Glutamatergic neuron (in vitro differentiated cells): ENCODE measurements around the gene ACSL5. TPM values are rescaled to one million over a fixed set of nuclear protein-coding genes. Genes with fewer than 3 reads are reported as not detected.

Source experiments
- DNase-seq: peaks from one replicate; pipeline ENCODE4 v3.0.0; 2022
- H3K27ac Mint-ChIP-seq: one replicate; pipeline ENCODE4 v1.8.0; 2020; ENCODE audit warnings: mild to moderate bottlenecking, mixed read lengths, inconsistent platforms; ENCODE audit not compliant: unreplicated experiment
- H3K27me3 Mint-ChIP-seq: one replicate; pipeline ENCODE4 v1.8.0; 2020; ENCODE audit warnings: mild to moderate bottlenecking, moderate library complexity, mixed read lengths, inconsistent platforms; ENCODE audit not compliant: unreplicated experiment
- H3K36me3 Mint-ChIP-seq: one replicate; pipeline ENCODE4 v1.8.0; 2020; ENCODE audit warnings: mild to moderate bottlenecking, mixed read lengths, inconsistent platforms; ENCODE audit not compliant: unreplicated experiment
- H3K4me1 Mint-ChIP-seq: one replicate; pipeline ENCODE4 v1.8.0; 2020; ENCODE audit warnings: mild to moderate bottlenecking, low read depth, mixed read lengths, inconsistent platforms; ENCODE audit not compliant: unreplicated experiment
- H3K4me3 Mint-ChIP-seq: one replicate; pipeline ENCODE4 v1.8.0; 2020; ENCODE audit warnings: mild to moderate bottlenecking, mixed read lengths, inconsistent platforms; ENCODE audit not compliant: unreplicated experiment
- H3K9me3 Mint-ChIP-seq: one replicate; pipeline ENCODE4 v1.8.0; 2020; ENCODE audit warnings: mild to moderate bottlenecking, moderate library complexity, mixed read lengths, inconsistent platforms; ENCODE audit not compliant: unreplicated experiment
- total RNA-seq: library from RNA; stranded (reverse); fragmentation: NEBNext Ultra II Directional; extraction: Animal tissue kit (Norgen Biotek cat#: 25700); gene quantifications from one replicate; pipeline ENCODE4 v1.2.1, GENCODE V29; 2021; ENCODE audit not compliant: unreplicated experiment
- TF ChIP-seq, protein P1 (sequence below): fragments of 200-600 bp; sonication (generic); IDR thresholded peaks from one replicate; pipeline ENCODE4 v1.5.0; 2021; ENCODE audit not compliant: partially characterized antibody, unreplicated experiment

The ACSL5 gene
- total RNA-seq, 1 donor from 2014 or later = not detected

- no peaks in the 10 kb centered on the region for H3K9me3 Mint-ChIP-seq
- H3K4me1 Mint-ChIP-seq = peaks cover 2% of the 10 kb centered on the region
- H3K27me3 Mint-ChIP-seq = no peaks in the 10 kb centered on the region
- H3K36me3 Mint-ChIP-seq = no peaks in the 10 kb centered on the region
- no peak overlapping the region for H3K4me3 Mint-ChIP-seq
- no peak for DNase-seq
- TF ChIP-seq, protein P1, sequence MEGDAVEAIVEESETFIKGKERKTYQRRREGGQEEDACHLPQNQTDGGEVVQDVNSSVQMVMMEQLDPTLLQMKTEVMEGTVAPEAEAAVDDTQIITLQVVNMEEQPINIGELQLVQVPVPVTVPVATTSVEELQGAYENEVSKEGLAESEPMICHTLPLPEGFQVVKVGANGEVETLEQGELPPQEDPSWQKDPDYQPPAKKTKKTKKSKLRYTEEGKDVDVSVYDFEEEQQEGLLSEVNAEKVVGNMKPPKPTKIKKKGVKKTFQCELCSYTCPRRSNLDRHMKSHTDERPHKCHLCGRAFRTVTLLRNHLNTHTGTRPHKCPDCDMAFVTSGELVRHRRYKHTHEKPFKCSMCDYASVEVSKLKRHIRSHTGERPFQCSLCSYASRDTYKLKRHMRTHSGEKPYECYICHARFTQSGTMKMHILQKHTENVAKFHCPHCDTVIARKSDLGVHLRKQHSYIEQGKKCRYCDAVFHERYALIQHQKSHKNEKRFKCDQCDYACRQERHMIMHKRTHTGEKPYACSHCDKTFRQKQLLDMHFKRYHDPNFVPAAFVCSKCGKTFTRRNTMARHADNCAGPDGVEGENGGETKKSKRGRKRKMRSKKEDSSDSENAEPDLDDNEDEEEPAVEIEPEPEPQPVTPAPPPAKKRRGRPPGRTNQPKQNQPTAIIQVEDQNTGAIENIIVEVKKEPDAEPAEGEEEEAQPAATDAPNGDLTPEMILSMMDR = no peak
- no peak overlapping the region for H3K27ac Mint-ChIP-seq
These were observed 50.7 kb downstream of the ACSL5 start for GRCh38 chr10:112424651-112425050.

- no peak for DNase-seq
- Mint-ChIP-seq H3K4me1 (peaks cover 2% of the 10 kb centered on the region), H3K27me3 (no peaks in the 10 kb centered on the region), H3K9me3 (no peaks in the 10 kb centered on the region), H3K36me3 (no peaks in the 10 kb centered on the region), H3K4me3 (no peak overlapping the region), H3K27ac (no peak overlapping the region)
- TF ChIP-seq, protein P1 = no peak
These were observed 52.2 kb downstream of the ACSL5 start for GRCh38 chr10:112426111-112426510.

DNA sequence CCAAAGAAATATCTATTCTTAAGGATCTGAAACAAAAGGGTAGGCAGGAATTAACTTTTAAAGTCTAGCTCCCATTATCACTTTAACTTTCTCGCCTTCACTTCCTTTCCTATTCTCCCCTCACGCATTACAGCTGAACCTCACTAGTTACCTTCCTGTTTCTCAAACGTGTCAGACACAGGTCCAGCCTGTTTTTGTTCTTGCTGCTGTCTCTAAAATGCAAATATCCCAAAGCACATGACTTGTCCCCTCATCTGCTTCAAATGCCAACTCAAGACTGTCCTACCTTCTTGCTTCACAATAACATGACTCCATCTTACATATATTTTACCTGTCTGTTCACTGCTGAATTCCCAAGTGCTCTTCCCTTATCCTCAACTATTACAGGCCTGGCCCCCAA lies 55.2 kb downstream of the ACSL5 start:
- no peaks in the 10 kb centered on the region for H3K27me3 Mint-ChIP-seq
- H3K36me3 Mint-ChIP-seq = no peaks in the 10 kb centered on the region
- no peaks in the 10 kb centered on the region for H3K9me3 Mint-ChIP-seq
- peaks cover 2% of the 10 kb centered on the region for H3K4me1 Mint-ChIP-seq
- H3K27ac Mint-ChIP-seq = no peak overlapping the region
- H3K4me3 Mint-ChIP-seq = no peak overlapping the region
- no peak for DNase-seq
- TF ChIP-seq, protein P1 = no peak

DNA sequence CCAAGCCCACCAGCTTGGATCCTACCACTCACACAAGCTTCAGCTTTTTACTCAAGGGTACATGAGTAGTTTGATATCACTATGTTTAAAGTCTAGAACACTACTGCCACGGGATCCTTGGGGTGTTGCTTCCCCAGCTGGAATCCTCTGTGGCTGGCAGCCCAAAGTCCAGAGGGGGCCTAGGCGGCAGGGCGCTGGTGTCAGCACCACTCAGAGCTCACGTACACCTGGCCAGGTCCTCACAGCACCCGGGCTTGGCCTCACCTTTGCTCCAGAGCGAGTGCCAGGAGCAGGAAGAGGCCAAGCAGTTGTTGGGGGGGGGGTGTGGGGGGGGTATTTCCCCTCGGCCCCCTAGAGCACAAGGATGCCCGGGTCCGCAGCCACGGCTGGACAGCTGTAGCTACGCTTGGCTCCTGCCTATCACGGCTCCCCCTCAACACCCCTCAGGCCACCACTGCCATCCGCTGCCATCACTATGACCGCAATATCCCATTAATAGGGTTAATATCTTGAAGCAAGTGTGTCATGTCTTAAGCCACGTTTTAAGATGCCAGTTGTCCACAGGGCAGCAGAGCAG lies 55.8 kb downstream of the ACSL5 start:
- H3K36me3 Mint-ChIP-seq = no peaks in the 10 kb centered on the region
- no peaks in the 10 kb centered on the region for H3K9me3 Mint-ChIP-seq
- no peak for DNase-seq
- H3K4me1 Mint-ChIP-seq = no peaks in the 10 kb centered on the region
- no peaks in the 10 kb centered on the region for H3K27me3 Mint-ChIP-seq
- no peak overlapping the region for H3K4me3 Mint-ChIP-seq
- TF ChIP-seq, protein P1 = no peak
- no peak overlapping the region for H3K27ac Mint-ChIP-seq

GRCh38 chr10:112433136-112433535 lies 59.2 kb downstream of the ACSL5 start:
- no peaks in the 10 kb centered on the region for H3K9me3 Mint-ChIP-seq
- no peak overlapping the region for H3K27ac Mint-ChIP-seq
- H3K27me3 Mint-ChIP-seq = no peaks in the 10 kb centered on the region
- H3K36me3 Mint-ChIP-seq = no peaks in the 10 kb centered on the region
- H3K4me1 Mint-ChIP-seq = no peaks in the 10 kb centered on the region
- TF ChIP-seq, protein P1 = no peak
- no peak for DNase-seq
- no peak overlapping the region for H3K4me3 Mint-ChIP-seq
